HG02763 (cell line): Measurements from ENCODE around the gene THSD4.

Experiments
- ATAC-seq: cut with Tn5 transposase; IDR thresholded peaks from one replicate; pipeline ENCODE4 v1.9.1; 2021; ENCODE audit warnings: mild to moderate bottlenecking, moderate library complexity; ENCODE audit not compliant: unreplicated experiment

THSD4 gene

GRCh38 chr15:71338827-71339542, 223.7 kb downstream of the THSD4 start:
- ATAC-seq: no peak

GRCh38 chr15:71341811-71342550, 226.7 kb downstream of the THSD4 start:
- no peak for ATAC-seq

DNA sequence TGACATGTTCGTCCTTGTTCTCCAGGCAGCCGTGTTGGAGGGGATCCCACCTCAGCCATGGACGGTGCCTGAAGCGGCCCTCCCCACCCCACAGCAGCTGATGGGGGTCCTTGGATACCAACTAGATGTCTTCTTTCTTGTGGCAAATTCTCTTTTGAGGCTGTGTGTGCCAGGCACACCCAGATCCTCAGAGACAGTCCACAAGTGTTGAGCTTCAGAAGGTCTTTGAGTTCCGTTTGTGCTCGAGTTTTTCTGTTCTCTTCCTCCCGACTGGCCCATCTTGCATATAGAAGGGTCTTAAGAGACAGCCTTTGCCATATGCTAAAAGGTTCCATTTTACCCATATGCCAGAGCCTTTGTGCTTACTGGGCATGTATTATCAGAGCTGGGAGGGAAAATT, 227.4 kb downstream of the THSD4 start:
- no peak for ATAC-seq

DNA sequence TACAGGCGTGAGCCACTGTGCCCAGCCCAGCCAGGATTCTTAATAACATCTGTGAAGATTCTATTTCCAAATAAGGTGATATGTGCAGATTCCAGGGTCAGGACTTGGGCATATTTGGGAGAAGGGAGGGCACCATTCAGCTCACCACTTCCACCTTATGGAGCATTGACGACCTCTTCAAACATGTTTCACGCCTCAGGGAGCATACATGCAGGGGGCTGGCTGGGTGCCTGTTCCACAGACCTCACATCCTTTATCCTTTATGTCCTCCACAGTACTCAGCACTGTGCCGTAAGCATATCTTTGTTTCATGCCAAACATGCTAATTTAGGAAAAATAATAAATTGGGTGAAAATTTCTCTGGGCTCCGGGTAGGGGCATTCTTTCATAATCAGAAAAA, 229.0 kb downstream of the THSD4 start:
- ATAC-seq: no peak

DNA sequence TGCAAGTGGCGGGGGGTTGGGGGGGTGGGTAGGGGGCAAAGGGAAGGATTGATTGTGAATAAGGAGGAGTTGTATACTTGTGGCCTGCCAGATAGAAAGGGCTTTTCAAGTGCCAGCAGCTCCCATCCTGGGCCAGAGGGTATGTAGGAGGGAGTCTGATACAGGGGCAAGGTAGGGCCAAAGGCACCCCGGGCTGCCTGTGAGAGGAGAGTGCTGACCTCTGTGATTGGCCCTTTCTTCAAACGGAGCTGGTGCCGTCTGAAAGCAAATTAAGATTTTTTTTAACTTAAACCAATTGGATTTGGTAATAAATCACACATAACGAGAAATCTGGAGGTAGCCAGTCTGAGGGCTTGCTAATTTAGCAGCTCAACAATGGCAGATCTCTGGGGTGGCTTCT, 229.9 kb downstream of the THSD4 start:
- ATAC-seq: no peak

- ATAC-seq: no peak
These were observed 231.2 kb downstream of the THSD4 start for GRCh38 chr15:71346464-71346863.

DNA sequence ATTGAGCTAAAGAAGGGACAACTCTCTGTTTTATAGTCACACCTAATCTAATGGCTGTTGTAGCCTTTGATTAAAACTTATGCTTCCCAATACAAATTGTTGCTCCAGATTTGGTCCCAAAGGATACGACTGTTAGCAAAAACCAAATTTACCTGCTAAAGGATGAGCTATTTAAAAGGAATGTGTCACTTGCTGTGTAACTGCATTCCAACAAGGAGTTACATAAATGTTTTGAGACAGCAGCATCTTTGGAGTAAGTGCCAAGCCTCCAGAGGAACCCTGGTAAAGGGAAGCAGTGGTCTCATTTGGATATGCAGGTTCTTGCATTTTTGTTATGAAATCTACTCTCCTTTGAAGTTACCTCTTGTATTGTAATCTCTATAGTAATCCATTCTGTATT, 233.3 kb downstream of the THSD4 start:
- no peak for ATAC-seq

- no peak for ATAC-seq
These were observed 234.1 kb downstream of the THSD4 start for GRCh38 chr15:71349336-71349735.

DNA sequence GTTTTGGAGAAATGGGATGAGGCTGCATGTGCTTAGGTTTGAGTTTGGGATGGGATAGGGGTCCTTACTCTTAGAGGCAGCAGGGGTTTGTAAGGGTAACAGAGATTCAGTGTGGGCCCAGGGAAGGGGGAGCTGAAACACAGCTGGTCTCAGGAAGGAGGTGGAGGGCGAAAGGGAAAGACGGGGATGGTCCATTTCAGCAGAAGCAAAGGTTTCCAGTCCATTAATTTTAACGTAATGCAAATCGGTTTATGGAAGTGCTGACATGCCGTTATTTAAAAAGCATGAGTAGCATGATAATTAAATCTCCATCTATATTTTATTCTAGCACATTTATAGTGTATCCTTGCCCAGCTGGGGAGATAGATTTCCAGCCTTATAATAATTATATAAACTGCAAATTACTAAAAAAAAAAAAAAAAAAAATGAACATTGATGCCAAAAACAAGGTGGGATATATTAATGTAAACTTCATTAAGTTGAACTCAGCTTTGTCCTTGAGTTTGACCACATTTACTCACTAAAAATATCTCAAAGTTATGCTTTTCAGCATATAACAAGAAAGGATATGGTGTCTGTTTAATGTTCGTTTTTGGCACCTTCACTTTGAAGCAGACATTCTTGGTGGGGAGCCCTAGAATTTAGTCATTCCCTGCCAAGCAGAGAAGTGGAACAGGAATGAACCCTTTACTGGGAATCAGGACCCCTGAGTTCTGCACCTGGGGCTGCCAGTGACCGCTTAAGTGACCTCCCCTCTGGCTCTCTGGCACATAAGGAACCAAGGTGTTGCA, 234.7 kb downstream of the THSD4 start:
- no peak for ATAC-seq

DNA sequence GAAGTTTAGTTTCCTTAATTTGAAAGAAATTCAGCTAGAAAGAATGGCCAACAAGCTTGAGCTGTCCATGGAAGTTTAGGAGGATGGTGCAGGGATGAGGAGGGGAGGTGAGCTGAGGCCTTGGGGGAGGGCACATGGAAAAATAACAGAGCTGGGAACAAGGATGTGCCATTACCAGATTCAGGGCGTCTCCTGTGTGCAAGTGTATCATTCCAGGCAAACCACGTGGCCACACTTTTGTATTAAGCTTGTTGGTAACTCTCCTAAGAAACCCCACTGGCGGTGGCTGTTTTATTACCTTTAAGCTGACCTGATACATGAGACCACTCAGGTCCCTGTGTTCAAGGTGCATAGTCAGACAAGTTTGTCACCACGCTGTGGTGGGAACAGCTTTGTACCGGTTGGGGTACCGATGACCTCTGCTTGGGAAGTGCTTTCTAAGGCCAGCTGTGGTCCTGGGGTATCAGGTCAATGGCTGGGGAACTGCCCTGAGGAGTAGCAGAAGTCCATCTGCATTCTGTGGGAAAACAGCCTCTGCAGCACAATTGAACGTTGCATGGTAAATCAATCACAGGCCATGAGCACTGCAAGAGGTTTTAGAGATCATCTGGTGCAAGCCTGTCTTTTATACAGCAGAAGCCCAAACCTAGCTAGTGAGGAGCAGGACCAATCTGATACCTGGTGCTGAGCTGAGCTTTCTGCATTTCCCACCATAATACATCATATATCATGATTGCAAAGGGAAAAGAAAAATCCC, 235.5 kb downstream of the THSD4 start:
- ATAC-seq: no peak

GRCh38 chr15:71352125-71352524, 236.9 kb downstream of the THSD4 start:
- ATAC-seq: no peak

DNA sequence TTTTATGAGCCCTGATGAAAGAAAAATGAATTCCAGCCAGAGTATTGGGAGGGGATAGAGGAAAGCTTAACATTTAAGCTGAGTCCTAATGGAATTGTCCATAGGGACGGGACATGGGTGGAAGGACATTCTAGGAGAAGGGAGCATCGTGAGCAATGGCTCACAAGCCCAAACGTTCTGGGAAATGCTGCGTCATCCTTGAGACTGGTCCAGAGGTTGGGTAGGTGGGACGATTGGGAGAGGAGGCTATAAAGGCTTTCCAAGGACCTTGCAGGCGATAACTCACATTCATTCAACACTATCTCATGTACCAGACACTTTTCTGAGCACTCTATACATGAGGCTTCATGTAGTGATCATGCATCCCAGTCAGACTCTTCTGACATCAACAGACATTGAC, 237.5 kb downstream of the THSD4 start:
- no peak for ATAC-seq

- no peak for ATAC-seq
These were observed 237.9 kb downstream of the THSD4 start for GRCh38 chr15:71353171-71353570.

DNA sequence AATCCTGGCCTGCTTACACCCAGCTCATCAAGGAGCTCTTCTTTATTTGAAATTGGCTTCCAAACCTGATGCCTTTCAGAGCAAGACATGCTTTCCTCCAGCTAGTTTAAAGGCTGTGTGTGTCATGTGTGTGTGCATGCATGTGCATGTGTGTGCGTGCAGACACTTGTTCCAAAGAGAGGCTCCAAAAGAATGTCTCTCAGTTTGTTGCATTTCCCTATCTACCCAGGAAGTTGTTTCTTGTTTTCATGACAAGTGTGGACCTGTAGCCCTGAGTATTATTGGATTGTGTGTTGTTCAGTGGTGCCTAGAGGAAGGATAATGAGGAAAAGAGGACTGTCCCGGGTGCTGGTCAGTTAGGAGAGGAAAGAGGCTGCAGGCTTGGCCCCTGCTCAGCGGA, 240.0 kb downstream of the THSD4 start:
- no peak for ATAC-seq

GRCh38 chr15:71357321-71357732, 242.1 kb downstream of the THSD4 start:
- ATAC-seq: no peak

- no peak for ATAC-seq
These were observed 242.7 kb downstream of the THSD4 start for GRCh38 chr15:71357967-71358366.

GRCh38 chr15:71359246-71359645, 244.0 kb downstream of the THSD4 start:
- no peak for ATAC-seq

- no peak for ATAC-seq
These were observed 247.3 kb downstream of the THSD4 start for GRCh38 chr15:71362556-71362955.

- no peak for ATAC-seq
These were observed 248.0 kb downstream of the THSD4 start for GRCh38 chr15:71362987-71363968.

GRCh38 chr15:71364117-71364584, 248.9 kb downstream of the THSD4 start:
- ATAC-seq: no peak
